Right kidney (tissue), 9 donors: ENCODE measurements around the gene IRF8.
A peak's percentile ranks its signal among the peaks of the same experiment; 100 is the strongest.
"Not testable (repeated sequence)": the region's sequence is repeated elsewhere in the genome, so short reads cannot be mapped to it uniquely, and the experiment has no call there.

ENCODE experiments used
- DNase-seq: peaks from one replicate; pipeline ENCODE4 v3.0.0-alpha.2; 2016
- long read RNA-seq, 8 donors: transcript quantifications; one replicate each; lab custom pipeline, GENCODE V29; 2026

The IRF8 gene, protein sequence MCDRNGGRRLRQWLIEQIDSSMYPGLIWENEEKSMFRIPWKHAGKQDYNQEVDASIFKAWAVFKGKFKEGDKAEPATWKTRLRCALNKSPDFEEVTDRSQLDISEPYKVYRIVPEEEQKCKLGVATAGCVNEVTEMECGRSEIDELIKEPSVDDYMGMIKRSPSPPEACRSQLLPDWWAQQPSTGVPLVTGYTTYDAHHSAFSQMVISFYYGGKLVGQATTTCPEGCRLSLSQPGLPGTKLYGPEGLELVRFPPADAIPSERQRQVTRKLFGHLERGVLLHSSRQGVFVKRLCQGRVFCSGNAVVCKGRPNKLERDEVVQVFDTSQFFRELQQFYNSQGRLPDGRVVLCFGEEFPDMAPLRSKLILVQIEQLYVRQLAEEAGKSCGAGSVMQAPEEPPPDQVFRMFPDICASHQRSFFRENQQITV
- long read RNA-seq, donor 1, partial matches to known transcripts: 0 of 2 reads
- long read RNA-seq, donor 1, other reads (novel, unspliced or antisense): 0 of 2 reads
- long read RNA-seq, donor 2: 0 reads
- long read RNA-seq, donor 3, partial matches to known transcripts: 0 of 1 reads
- long read RNA-seq, donor 3, other reads (novel, unspliced or antisense): 0 of 1 reads
- long read RNA-seq, donor 4, partial matches to known transcripts: 0 of 1 reads
- long read RNA-seq, donor 4, other reads (novel, unspliced or antisense): 0 of 1 reads
- long read RNA-seq, donor 5, partial matches to known transcripts: 0 of 1 reads
- long read RNA-seq, donor 5, other reads (novel, unspliced or antisense): 0 of 1 reads
- long read RNA-seq, donor 6: 0 reads
- long read RNA-seq, donor 7: 0 reads
- long read RNA-seq, donor 8, partial matches to known transcripts: 0 of 1 reads
- long read RNA-seq, donor 8, other reads (novel, unspliced or antisense): 0 of 1 reads

DNA sequence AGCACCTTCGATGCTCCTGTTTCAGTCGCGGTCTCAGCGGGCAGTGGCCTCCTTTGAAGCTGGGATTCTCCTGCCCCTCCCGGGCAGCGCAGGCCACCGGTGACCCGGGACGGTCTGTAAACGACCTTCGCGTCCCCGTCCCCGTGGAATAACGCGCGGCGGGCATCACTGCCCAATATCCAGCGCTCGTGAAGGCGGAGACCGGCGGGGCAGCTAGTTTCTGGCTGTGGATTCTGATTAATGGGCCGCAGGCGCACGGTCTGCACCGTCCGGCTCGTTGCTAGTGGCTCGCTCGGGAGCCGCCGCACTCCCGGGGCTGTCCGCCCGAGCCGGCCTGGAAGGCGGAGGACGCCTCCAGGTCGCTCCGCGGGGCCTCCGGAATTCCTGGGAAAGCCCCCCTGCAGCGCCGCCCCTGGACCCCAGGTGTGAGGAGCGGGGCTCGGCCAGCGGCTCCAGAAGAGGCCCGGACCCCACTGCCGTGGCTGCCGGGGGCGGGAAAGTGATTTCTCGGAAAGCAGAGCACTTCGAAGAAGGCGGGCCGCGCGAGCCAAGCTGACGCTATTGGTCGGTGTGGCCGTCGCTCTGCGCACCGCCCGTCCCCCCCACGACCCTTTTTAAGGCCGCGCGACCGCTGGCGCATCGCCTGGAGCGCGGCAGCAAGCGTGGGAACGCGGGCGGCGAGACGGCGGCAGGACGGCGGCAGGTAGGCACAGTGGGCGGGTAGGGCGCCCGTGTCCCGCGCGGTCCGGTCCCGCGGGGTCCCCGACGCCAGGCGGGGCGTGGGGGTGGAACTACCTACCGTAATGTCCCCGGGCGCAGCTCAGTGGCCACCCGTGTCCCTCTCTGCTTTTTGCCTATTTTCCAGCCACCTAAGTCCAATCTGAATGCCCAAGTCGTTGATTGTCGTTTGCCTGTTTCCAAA, at the start of gene IRF8:
Gene IRF8, plus strand, starts transcription at position 642 of the 922 bp plus-strand sequence. CDS start 3,854 bp downstream, outside the sequence.
- peak; percentile 93 for DNase-seq

DNA sequence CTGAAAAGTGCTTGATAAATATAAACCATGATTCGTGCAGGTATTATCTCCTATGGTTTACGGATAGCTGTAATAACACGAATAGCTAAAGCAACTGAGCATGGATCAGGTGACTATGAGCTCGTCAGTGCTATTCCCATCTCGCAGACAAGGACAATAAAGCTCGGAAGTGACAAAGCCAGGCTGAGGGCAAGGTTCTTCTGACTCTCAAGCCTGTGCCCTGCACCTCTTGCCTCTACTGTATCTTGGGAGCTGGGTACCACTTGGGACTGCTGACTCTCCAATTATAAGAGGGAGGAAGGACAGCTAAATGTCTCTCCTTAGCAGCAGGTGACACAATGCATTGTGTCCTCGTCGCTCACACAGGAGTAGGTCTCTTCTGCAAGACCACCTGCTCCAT, 49.6 kb upstream of the IRF8 start:
- DNase-seq: no peak

DNA sequence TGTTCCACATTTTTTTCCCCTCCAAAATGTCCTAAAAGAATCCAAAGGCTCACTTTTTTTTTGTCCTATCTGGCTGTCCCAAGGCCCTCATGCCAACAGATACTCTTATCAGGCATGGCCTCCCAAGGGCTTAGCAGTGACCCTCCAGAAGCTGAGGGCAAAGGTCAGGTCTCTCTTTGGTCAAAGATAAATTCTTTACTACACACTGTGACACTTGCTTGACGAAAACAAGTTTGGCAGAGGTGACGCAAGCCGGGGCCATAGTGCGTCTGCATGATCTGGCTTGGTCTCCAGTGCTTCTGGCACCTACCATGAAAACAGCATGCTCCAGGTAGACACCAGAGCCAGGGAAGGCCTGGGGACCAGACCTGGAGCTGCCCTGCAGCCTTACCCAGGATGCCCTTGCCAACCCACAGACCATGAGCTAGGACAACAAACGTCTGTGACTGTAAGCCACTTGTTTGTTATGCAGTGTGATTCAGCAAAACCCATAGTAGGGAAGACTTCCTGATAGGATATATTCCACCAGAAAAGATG, 48.5 kb upstream of the IRF8 start:
- DNase-seq: no peak

- no peak for DNase-seq
These were observed 47.8 kb upstream of the IRF8 start for GRCh38 chr16:85851034-85851785.

DNA sequence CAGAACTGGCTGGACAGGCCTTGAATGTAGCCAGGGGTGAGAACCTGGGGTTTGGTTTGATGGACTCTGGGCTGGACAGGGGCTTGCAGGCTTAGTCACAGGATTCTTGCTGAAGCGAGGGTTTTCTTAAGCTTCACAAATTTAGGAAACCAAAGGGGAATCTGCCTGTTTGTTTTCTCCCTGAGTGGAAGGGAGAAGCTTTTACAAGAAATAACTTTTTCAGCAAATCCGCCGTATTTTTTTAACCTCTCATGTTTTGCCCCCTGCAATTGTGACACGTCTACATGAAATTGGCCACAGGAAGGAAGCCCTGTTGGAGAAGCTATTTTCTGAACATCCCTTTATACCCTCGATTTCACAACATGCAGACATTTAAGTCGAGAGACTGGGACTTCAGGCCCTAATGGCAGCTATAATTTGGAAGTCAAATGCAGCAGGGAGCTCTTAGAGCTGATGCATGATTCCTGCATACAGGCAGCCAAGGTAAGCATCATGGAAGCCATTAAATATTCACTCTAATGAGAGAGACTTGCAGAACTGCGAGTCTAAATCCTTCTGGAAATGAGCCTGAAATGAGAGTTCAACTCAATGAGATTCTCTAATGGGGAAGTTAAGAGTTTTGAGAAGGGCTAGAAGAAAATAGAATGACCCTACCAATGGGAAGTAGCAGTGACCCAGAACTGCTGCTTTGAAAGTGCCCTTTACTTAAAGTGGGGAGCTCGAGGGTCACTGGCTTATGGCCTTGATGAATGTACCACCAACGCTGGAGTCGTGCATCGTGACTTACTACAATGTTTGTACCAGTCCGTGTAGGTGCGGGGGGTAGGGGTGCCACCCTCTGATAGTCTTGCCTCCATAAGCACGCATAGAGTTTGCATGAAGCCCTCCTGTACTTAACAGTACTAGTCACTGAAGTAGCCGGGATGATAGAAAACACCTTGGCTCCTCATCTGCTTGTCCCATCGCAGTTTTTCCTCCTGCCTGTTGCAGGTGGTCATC, 45.1 kb upstream of the IRF8 start:
- DNase-seq: no peak

GRCh38 chr16:85854935-85855334, 44.0 kb upstream of the IRF8 start:
- no peak for DNase-seq

- DNase-seq: no peak
These were observed 42.9 kb upstream of the IRF8 start for GRCh38 chr16:85856079-85856478.

DNA sequence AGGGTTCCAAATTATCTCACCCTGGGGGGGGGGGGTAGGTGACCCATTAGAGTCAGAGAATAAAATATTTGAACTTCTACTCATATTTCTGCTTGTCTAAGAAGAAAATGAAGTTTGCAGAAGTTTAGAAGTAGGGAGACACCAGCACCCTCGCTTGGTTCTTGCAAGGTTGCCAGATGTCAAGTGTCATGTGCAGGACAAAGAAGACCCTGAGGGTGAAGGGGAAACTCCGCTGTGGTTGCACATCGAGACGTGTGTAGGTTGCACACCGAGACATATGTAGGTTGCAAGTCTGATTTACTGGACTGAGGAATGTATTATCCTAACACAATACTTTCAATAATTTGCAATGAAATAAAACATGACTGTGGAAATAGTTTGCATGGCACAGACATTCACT, 42.4 kb upstream of the IRF8 start:
- no peak for DNase-seq

DNA sequence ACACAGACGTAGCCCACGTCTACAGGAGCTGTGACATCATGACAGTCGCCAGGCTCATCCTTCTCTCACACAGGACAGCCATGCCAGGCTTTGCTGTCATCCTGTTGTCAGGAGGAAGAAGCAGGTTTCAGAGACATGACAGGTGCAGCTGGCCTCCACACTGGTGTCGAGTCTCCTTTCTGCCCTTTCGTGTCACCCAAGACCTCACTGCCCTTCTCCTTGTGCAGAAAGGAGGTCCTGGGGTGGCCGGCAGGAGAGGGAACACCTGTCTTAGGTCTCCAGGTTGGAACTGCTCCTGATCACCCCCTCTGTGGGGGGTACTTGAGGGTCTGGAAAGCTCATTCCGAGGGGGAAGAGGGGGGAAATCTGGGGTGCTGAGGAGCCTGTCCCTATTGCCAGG, 41.6 kb upstream of the IRF8 start:
- DNase-seq: no peak

- DNase-seq: not testable (repeated sequence)
These were observed 40.4 kb upstream of the IRF8 start for GRCh38 chr16:85858571-85858970.

GRCh38 chr16:85858984-85859817, 39.8 kb upstream of the IRF8 start:
- no peak for DNase-seq

DNA sequence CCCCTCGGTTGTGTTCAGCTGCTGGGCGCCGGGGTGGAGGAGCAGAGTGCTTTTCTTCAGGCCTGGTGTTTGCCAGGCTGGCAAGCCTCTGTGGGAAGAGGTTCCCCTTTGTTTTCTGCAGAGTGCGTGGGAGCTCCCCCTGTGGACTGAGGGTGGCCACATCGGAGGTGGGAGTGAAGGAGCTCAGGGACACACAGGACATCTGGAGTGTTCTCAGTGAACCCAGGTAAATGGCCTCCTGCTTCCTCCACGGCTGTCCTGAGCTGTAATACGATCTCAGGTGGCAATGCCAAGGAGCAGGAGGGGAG, 39.2 kb upstream of the IRF8 start:
- no peak for DNase-seq

- DNase-seq: no peak
These were observed 38.4 kb upstream of the IRF8 start for GRCh38 chr16:85860413-85861094.

DNA sequence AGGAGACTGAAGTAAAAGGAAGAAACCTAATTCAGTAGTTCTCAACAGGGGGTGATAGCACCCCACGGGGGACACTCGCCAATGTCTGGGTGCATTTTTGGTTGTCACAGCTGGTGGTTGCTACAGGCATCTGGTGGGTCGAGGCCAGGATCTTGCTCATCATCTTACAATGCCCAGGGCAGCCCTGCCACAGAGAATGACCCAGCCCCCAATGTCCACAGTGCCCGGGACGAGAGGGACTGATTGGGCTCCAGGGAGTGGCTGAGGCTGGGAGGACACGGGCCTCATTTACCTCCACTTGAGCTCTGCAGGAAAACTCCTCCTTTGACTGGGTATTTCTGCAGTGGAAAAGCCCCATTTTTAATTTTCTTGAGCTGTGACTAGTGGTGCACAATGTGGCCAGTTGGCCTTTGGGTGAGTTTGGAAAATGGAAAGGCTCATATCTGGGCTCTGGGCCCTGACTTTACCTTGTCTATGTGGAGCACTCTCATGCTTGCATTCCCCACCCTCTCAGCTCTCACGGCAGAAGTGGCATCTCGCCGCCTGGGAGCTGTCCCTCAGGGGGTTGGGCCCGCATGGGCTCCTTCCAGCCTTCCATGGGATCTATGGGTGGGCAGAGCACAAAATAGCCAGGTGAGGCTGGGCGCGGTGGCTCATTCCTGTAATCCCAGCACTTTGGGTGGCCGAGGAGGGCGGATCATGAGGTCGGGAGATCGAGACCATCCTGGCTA, 37.7 kb upstream of the IRF8 start:
- no peak for DNase-seq

GRCh38 chr16:85862476-85863383, 36.2 kb upstream of the IRF8 start:
- no peak for DNase-seq

- DNase-seq: no peak
These were observed 35.6 kb upstream of the IRF8 start for GRCh38 chr16:85863384-85863774.

DNA sequence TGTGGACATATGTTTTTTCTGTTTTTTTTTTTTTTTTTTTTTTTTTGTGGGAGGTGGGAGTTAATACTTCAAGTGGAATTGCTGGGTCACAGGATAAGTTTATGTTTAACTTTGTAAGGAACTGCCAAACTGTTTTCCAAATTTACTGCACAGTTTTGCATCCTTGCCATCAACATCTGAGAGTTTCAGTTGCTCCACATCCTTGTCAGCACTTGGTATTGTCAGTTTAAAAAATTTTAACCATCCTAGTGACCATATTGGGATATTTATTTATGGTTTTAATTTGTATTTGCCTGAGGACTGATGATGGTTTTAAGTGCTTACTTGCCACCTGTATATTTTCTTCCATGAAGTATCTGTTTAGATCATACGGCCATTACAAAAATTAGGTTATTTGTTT, 34.0 kb upstream of the IRF8 start:
- DNase-seq: no peak
